ENCODE data around the gene PPP1R8. TPM values are rescaled to one million over a fixed set of nuclear protein-coding genes. Genes with fewer than 3 reads are reported as not detected.

PPP1R8 gene
- total and polyA plus RNA-seq, 9 of the 15 experiments (the other 6 are each of a cell fraction or from before 2014, with no cell fraction given): 16.2 to 107 (median 75.3) TPM

GRCh38 chr1:27876341-27877114 lies 45.9 kb downstream of the PPP1R8 start:
- Histone ChIP-seq H3K9me1 (ENCODE audit: control insufficient read depth, insufficient read depth, low read length) (no peaks in the 10 kb centered on the region), H2AFZ (ENCODE audit: low read depth, low read length) (no peak overlapping the region), H3K27me3 (ENCODE audit: control insufficient read depth in 2 of 2, insufficient read depth in 2 of 2, low read length in 2 of 2) (no peaks in the 10 kb centered on the region), H3K36me3 (ENCODE audit: control insufficient read depth, insufficient read depth, low read length) (peaks cover 2% of the 10 kb centered on the region; the same call in 1 of the 3 replicates), H3K9ac (ENCODE audit: insufficient read depth in 1 of 2, low read depth in 2 of 2, low read length in 2 of 2) (peak overlapping the region in 1 of 2 experiments; percentile 79; a peak in 2 of 4 replicates), H3K9me3 (replicated peaks; ENCODE audit: control insufficient read depth, insufficient read depth, low read depth, low read length) (no peaks in the 10 kb centered on the region), H3K4me3 (no peak overlapping the region), H3K79me2 (ENCODE audit: control insufficient read depth, insufficient read depth, low read length) (peaks cover 3% of the 10 kb centered on the region; the same call in 1 of the 3 replicates), H3K4me1 (replicated peaks in 1 of 2; ENCODE audit: control insufficient read depth in 2 of 2, insufficient read depth in 2 of 2, low read length in 2 of 2) (peaks cover 4 to 36% of the 10 kb centered on the region in 2 experiments; a peak in 4 of 5 replicates), H3K27ac (ENCODE audit: extremely low read depth, low read depth, low read length) (no peak overlapping the region), H3K4me2 (ENCODE audit: insufficient read depth, low read length) (no peak overlapping the region), H4K20me1 (replicated peaks; ENCODE audit: control insufficient read depth, insufficient read depth, low read length) (no peaks in the 10 kb centered on the region; the same call in 1 of the 2 replicates)
- CTCF ChIA-PET (ENCODE audit: low intra/inter-chr PET ratio): no interaction called here
- 72% methylated on average over 18 of the region's 18 CpGs for WGBS (ENCODE audit: insufficient coverage, low coverage, missing lambda C conversion rate)
- in situ Hi-C loops (cut with MboI) (no loop called here), intact Hi-C loops (cut with micrococcal nuclease) (no loop called here)
- no TSS peak for BruUV-seq (replicated peaks)
- DNase-seq (ENCODE audit: extremely low read depth in 1 of 4, low spot score in 3 of 4) (no peak), FAIRE-seq (no peak), ATAC-seq (no peak)
- TF ChIP-seq TEAD4 (IDR thresholded peaks at IDR 0.05; ENCODE audit: low read length) (no peak), TEAD4 (CRISPR knock-in tag; IDR thresholded peaks at IDR 0.05; ENCODE audit: borderline replicate concordance) (no peak), NFIC (IDR thresholded peaks at IDR 0.05) (peak; percentile 17; the same call in 1 of the 2 replicates), HMG20A (CRISPR knock-in tag; conservative IDR thresholded peaks at IDR 0.05) (no peak), ZNF140 (CRISPR knock-in tag; IDR thresholded peaks at IDR 0.05) (no peak)
- POLR2A ChIA-PET: interaction anchor here (3.0 kb wide), 1 partner anchor 10 kb away, joined by 16 read pairs; no protein-coding TSS in a partner anchor

- no TSS peak for BruUV-seq (replicated peaks)
- intact Hi-C loops (cut with micrococcal nuclease): no loop called here
- ChIA-PET POLR2A (interaction anchor here (3.0 kb wide), 1 partner anchor 9 kb away, joined by 16 read pairs; no protein-coding TSS in a partner anchor), CTCF (ENCODE audit: low intra/inter-chr PET ratio) (no interaction called here)
- Histone ChIP-seq H3K9me1 (ENCODE audit: control insufficient read depth, insufficient read depth, low read length) (no peaks in the 10 kb centered on the region), H3K4me2 (ENCODE audit: insufficient read depth, low read length) (no peak overlapping the region), H3K4me3 (no peak overlapping the region), H3K79me2 (ENCODE audit: control insufficient read depth, insufficient read depth, low read length) (peaks cover 3% of the 10 kb centered on the region; the same call in 1 of the 3 replicates), H2AFZ (ENCODE audit: low read depth, low read length) (no peak overlapping the region), H3K27me3 (ENCODE audit: control insufficient read depth in 2 of 2, insufficient read depth in 2 of 2, low read length in 2 of 2) (no peaks in the 10 kb centered on the region), H3K9me3 (replicated peaks; ENCODE audit: control insufficient read depth, insufficient read depth, low read depth, low read length) (no peaks in the 10 kb centered on the region), H3K9ac (ENCODE audit: insufficient read depth in 1 of 2, low read depth in 2 of 2, low read length in 2 of 2) (peak overlapping the region in 1 of 2 experiments; percentile 61; a peak in 1 of 4 replicates), H3K27ac (ENCODE audit: extremely low read depth, low read depth, low read length) (no peak overlapping the region), H4K20me1 (replicated peaks; ENCODE audit: control insufficient read depth, insufficient read depth, low read length) (no peaks in the 10 kb centered on the region; the same call in 1 of the 2 replicates), H3K36me3 (ENCODE audit: control insufficient read depth, insufficient read depth, low read length) (peaks cover 3% of the 10 kb centered on the region; the same call in 2 of the 3 replicates), H3K4me1 (replicated peaks in 1 of 2; ENCODE audit: control insufficient read depth in 2 of 2, insufficient read depth in 2 of 2, low read length in 2 of 2) (peaks cover 3 to 40% of the 10 kb centered on the region in 2 experiments; a peak in 3 of 5 replicates)
- in situ Hi-C loops (cut with MboI): no loop called here
- DNase-seq (ENCODE audit: extremely low read depth in 1 of 4, low spot score in 3 of 4): no peak
- TF ChIP-seq ZFP36 (IDR thresholded peaks at IDR 0.05; ENCODE audit: low read depth, low read length, partially characterized antibody) (peak; percentile 87), JUNB (CRISPR knock-in tag; conservative IDR thresholded peaks at IDR 0.05) (no peak), ZFX (CRISPR knock-in tag; IDR thresholded peaks at IDR 0.05) (0 out of 2 replicates have a peak, but pooled peaks have one; percentile 14), CBX5 (IDR thresholded peaks at IDR 0.05; ENCODE audit: borderline replicate concordance, low read depth) (no peak)
- no peak for FAIRE-seq
- no peak for ATAC-seq
- 88% methylated on average over 2 of the region's 2 CpGs for WGBS (ENCODE audit: insufficient coverage, low coverage, missing lambda C conversion rate)
These were observed 46.5 kb downstream of the PPP1R8 start for GRCh38 chr1:27877115-27877416.

Data from K562 (cell line).